B cell (primary cell): ENCODE measurements around the gene TP63.

ENCODE experiments used
- EZH2 ChIP-seq: IDR thresholded peaks from 2 replicates; pipeline ENCODE4 v1.6.1; 2012; ENCODE audit warnings: borderline replicate concordance, low read depth, mild to moderate bottlenecking, moderate library complexity, low read length; ENCODE audit not compliant: insufficient read depth, poor library complexity, severe bottlenecking
- TF ChIP-seq, protein P1 (sequence below): fragments of 200-600 bp; IDR thresholded peaks from one replicate; pipeline ENCODE4 v1.8.0; 2022; ENCODE audit warnings: antibody characterized with exemption, mild to moderate bottlenecking

DNA sequence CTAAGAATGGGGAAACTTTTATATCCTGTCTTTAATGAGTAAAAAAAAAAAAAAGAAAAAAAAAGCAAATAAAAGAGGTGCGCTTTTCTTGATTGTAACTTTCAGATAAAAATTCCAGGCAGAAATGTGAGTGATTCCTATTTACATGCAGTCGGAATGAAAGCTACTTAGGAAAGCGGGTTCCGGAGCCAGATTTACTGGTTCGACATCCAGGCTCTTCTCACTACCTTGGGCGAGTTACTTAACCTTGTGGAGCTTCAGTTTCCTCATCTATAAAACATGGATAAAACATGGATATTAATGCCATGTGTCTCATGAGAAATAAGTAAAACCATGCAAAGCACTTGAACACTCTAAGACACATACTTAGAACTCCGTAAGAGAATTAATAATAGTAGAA, 169.2 kb downstream of the TP63 start:
- TF ChIP-seq, protein P1, sequence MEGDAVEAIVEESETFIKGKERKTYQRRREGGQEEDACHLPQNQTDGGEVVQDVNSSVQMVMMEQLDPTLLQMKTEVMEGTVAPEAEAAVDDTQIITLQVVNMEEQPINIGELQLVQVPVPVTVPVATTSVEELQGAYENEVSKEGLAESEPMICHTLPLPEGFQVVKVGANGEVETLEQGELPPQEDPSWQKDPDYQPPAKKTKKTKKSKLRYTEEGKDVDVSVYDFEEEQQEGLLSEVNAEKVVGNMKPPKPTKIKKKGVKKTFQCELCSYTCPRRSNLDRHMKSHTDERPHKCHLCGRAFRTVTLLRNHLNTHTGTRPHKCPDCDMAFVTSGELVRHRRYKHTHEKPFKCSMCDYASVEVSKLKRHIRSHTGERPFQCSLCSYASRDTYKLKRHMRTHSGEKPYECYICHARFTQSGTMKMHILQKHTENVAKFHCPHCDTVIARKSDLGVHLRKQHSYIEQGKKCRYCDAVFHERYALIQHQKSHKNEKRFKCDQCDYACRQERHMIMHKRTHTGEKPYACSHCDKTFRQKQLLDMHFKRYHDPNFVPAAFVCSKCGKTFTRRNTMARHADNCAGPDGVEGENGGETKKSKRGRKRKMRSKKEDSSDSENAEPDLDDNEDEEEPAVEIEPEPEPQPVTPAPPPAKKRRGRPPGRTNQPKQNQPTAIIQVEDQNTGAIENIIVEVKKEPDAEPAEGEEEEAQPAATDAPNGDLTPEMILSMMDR: no peak
- no peak for TF ChIP-seq EZH2
